OCI-LY7 (cell line): ENCODE results near the gene PCBP3. TPM values are rescaled to one million over a fixed set of nuclear protein-coding genes. Genes with fewer than 3 reads are reported as not detected.

Experiments
- BruUV-seq: library from RNA; stranded (reverse); fragments of 400-500 nt; replicated peaks from 2 replicates; lab custom pipeline; 2021; lab: Mats Ljungman, UMichigan
- CTCF ChIA-PET: fragments of 300-600 bp; sonication (Branson Sonifier 250); formaldehyde crosslinking; loops from one replicate; lab custom pipeline; 2022; ENCODE audit warnings: antibody characterized with exemption; ENCODE audit not compliant: unreplicated experiment; lab: Charles Lee
- POLR2A ChIA-PET: fragments of 300-600 bp; sonication (Branson Sonifier 250); formaldehyde crosslinking; loops from one replicate; lab custom pipeline; 2022; ENCODE audit warnings: antibody characterized with exemption; lab: Charles Lee
- DNase-seq: peaks from one replicate; pipeline ENCODE4 v3.0.0-alpha.2; 2015; ENCODE audit warnings: low spot score
- H2AFZ ChIP-seq: fragments of 200-600 bp; sonication (generic), shearing (Covaris generic); 2 replicates; pipeline ENCODE4 v1.6.1; 2014; ENCODE audit warnings: mild to moderate bottlenecking, antibody characterized with exemption, low read length, moderate library complexity
- H3K27ac ChIP-seq: fragments of 200-600 bp; sonication (generic); 2 replicates; pipeline ENCODE4 v1.5.1; 2014; ENCODE audit warnings: mixed run types, low read depth, mild to moderate bottlenecking, moderate library complexity, low read length, inconsistent platforms; ENCODE audit not compliant: poor library complexity, severe bottlenecking
- H3K36me3 ChIP-seq: fragments of 200-600 bp; sonication (generic); 2 replicates; pipeline ENCODE4 v1.6.1; 2014; ENCODE audit warnings: mild to moderate bottlenecking, antibody characterized with exemption, low read length, moderate library complexity, mixed read lengths; ENCODE audit not compliant: insufficient read depth
- H3K4me1 ChIP-seq: fragments of 200-600 bp; sonication (generic); 2 replicates; pipeline ENCODE4 v1.5.1; 2014; ENCODE audit warnings: mild to moderate bottlenecking, low read length; ENCODE audit not compliant: insufficient read depth, poor library complexity, severe bottlenecking
- H3K4me2 ChIP-seq: fragments of 200-600 bp; sonication (generic); 2 replicates; pipeline ENCODE4 v1.6.1; 2014; ENCODE audit warnings: mild to moderate bottlenecking, low read length
- H3K4me3 ChIP-seq: fragments of 200-600 bp; sonication (generic); 2 replicates; pipeline ENCODE4 v1.5.1; 2014; ENCODE audit warnings: mild to moderate bottlenecking, low read depth, low read length; ENCODE audit not compliant: poor library complexity, severe bottlenecking
- H3K79me2 ChIP-seq: fragments of 200-600 bp; sonication (generic); 2 replicates; pipeline ENCODE4 v1.6.1; 2016; ENCODE audit warnings: low read depth, mild to moderate bottlenecking, low read length, moderate library complexity, mixed read lengths; ENCODE audit not compliant: insufficient read depth
- H3K9me2 ChIP-seq: fragments of 200-600 bp; sonication (generic); 2 replicates; pipeline ENCODE4 v1.6.1; 2016; ENCODE audit warnings: mild to moderate bottlenecking, low read length, mixed read lengths; ENCODE audit not compliant: insufficient read depth
- H3K9me3 ChIP-seq: fragments of 200-600 bp; sonication (generic); 2 replicates; pipeline ENCODE4 v1.6.1; 2014; ENCODE audit warnings: mild to moderate bottlenecking, mixed run types, low read length, mixed read lengths
- H4K20me1 ChIP-seq: fragments of 200-600 bp; sonication (generic); 2 replicates; pipeline ENCODE4 v1.6.1; 2014; ENCODE audit warnings: mild to moderate bottlenecking, antibody characterized with exemption, low read length, moderate library complexity, mixed read lengths; ENCODE audit not compliant: insufficient read depth
- EZH2phosphoT487 ChIP-seq: fragments of 200-600 bp; sonication (generic); IDR thresholded peaks from 2 replicates; pipeline ENCODE4 v1.6.1; 2018; ENCODE audit warnings: low read depth, borderline replicate concordance, mild to moderate bottlenecking, mixed run types, antibody characterized with exemption, low read length, moderate library complexity, mixed read lengths
- intact Hi-C: fragments of 100-400 bp; cut with micrococcal nuclease; formaldehyde crosslinking; loops from one replicate; pipeline ENCODE4 v1.10.0; 2022; ENCODE audit not compliant: unreplicated experiment
- total RNA-seq, 2 experiments: library from RNA; depleted of rRNA in 1 of 2; stranded (reverse); fragments of >200 nt in 1 of 2; shearing (Covaris generic) in 1 of 2; gene quantifications; 2 replicates each; pipeline ENCODE4 v1.2.3, GENCODE V29; 2014 to 2022
- TF ChIP-seq, protein P1 (sequence below): fragments of 200-600 bp; sonication (generic); conservative IDR thresholded peaks from 2 replicates; pipeline ENCODE4 v1.5.1; 2014; ENCODE audit warnings: mild to moderate bottlenecking, antibody characterized with exemption, low read length, moderate library complexity, mixed read lengths

PCBP3 gene
- total RNA-seq, 2 experiments from 2014 or later, result 0.61 TPM; not detected in 1

DNA sequence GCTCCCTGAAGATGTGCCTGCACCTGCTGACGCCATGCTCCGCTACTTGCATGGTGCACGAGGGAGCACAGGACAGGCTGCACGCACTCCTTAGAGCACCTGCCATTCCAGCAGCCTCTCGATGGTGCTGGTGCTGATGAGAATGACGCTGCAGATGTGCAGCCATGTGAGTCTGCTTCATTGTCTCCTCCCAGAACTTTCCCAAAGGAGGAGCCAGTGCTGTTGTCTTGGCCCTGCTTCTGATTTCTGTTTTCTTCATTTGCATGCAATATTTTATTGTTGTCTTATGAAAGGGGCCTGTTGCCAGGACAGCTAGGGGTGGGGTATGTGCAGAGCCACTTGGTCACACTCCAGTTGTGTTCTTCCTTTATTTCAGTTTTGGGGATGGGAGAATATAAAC lies 70.1 kb downstream of the PCBP3 start:
- ChIA-PET CTCF (no interaction called here), POLR2A (no interaction called here)
- DNase-seq, result no peak
- H3K4me2 ChIP-seq, result no peak overlapping the region
- intact Hi-C loops, result no loop called here
- no peak overlapping the region for H3K27ac ChIP-seq
- BruUV-seq, result no TSS peak
- no peaks in the 10 kb centered on the region for H4K20me1 ChIP-seq
- no peak overlapping the region for H3K4me3 ChIP-seq
- H3K79me2 ChIP-seq, result no peaks in the 10 kb centered on the region
- H3K9me3 ChIP-seq, result no peaks in the 10 kb centered on the region
- H3K4me1 ChIP-seq, result no peaks in the 10 kb centered on the region
- H2AFZ ChIP-seq, result no peak overlapping the region
- no peaks in the 10 kb centered on the region for H3K36me3 ChIP-seq
- no peak for TF ChIP-seq EZH2phosphoT487
- TF ChIP-seq, protein P1, sequence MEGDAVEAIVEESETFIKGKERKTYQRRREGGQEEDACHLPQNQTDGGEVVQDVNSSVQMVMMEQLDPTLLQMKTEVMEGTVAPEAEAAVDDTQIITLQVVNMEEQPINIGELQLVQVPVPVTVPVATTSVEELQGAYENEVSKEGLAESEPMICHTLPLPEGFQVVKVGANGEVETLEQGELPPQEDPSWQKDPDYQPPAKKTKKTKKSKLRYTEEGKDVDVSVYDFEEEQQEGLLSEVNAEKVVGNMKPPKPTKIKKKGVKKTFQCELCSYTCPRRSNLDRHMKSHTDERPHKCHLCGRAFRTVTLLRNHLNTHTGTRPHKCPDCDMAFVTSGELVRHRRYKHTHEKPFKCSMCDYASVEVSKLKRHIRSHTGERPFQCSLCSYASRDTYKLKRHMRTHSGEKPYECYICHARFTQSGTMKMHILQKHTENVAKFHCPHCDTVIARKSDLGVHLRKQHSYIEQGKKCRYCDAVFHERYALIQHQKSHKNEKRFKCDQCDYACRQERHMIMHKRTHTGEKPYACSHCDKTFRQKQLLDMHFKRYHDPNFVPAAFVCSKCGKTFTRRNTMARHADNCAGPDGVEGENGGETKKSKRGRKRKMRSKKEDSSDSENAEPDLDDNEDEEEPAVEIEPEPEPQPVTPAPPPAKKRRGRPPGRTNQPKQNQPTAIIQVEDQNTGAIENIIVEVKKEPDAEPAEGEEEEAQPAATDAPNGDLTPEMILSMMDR, result no peak
- H3K9me2 ChIP-seq, result no peaks in the 10 kb centered on the region

DNA sequence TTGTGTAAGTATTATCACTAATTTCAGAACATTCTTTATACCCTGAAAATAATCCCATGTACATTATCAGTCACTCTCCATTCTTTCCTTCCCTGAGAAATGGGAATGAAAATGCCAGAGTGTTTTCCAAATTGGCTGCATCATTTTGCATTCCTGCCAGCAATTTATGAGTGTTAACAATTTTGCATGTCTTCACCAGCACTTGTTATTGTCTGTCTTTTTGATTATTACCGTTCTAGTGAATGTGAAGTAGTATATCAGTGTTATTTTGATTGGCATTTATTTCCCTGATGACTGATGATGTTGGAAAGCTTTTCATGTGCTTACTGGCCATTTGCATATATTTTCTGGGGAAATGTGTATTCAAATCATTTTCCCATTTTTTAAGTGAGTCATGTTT lies 71.9 kb downstream of the PCBP3 start:
- H3K79me2 ChIP-seq, result no peaks in the 10 kb centered on the region
- TF ChIP-seq EZH2phosphoT487, result no peak
- TF ChIP-seq, protein P1, result no peak
- H3K4me1 ChIP-seq, result no peaks in the 10 kb centered on the region
- CTCF ChIA-PET, result no interaction called here
- POLR2A ChIA-PET, result interaction anchor here (0.6 kb wide), 1 partner anchor 1412 kb away, joined by 3 read pairs; no protein-coding TSS in a partner anchor
- no peak overlapping the region for H2AFZ ChIP-seq
- no peak for DNase-seq
- H3K4me3 ChIP-seq, result no peak overlapping the region
- BruUV-seq, result no TSS peak
- no peaks in the 10 kb centered on the region for H4K20me1 ChIP-seq
- intact Hi-C loops, result no loop called here
- H3K36me3 ChIP-seq, result no peaks in the 10 kb centered on the region
- H3K27ac ChIP-seq, result no peak overlapping the region
- no peak overlapping the region for H3K4me2 ChIP-seq
- H3K9me2 ChIP-seq, result no peaks in the 10 kb centered on the region
- no peaks in the 10 kb centered on the region for H3K9me3 ChIP-seq

DNA sequence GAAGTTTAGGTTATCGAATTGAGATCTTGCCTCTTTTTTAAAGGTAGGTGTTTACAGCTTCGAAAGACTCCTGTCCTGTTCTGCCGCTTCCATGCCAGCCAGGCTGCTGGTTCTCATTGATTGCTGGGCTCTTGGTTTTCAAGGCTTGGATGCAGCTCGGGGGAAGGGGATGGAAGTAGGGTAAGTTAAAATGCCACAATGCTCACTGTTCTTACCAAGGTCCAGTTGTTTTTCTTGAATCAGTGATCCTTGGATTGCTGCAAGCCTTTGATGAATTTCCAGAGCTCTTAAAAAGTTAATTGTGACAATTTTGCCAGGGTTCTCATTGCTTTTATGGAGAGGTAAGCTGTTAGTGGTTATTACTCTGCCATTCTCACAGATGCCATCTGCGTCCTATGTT lies 74.9 kb downstream of the PCBP3 start:
- Histone ChIP-seq H4K20me1 (no peaks in the 10 kb centered on the region), H3K4me3 (no peak overlapping the region), H3K9me3 (no peaks in the 10 kb centered on the region), H3K4me2 (no peak overlapping the region), H3K4me1 (no peaks in the 10 kb centered on the region), H3K27ac (no peak overlapping the region), H3K36me3 (no peaks in the 10 kb centered on the region), H3K79me2 (no peaks in the 10 kb centered on the region), H2AFZ (no peak overlapping the region), H3K9me2 (no peaks in the 10 kb centered on the region)
- TF ChIP-seq EZH2phosphoT487, result no peak
- TF ChIP-seq, protein P1, result no peak
- ChIA-PET POLR2A (no interaction called here), CTCF (no interaction called here)
- no TSS peak for BruUV-seq
- intact Hi-C loops, result no loop called here
- DNase-seq, result no peak
